Measurements from ENCODE around the gene FAM131C.
"Not testable (repeated sequence)": the region's sequence is repeated elsewhere in the genome, so short reads cannot be mapped to it uniquely, and the experiment has no call there.

Gene FAM131C

DNA sequence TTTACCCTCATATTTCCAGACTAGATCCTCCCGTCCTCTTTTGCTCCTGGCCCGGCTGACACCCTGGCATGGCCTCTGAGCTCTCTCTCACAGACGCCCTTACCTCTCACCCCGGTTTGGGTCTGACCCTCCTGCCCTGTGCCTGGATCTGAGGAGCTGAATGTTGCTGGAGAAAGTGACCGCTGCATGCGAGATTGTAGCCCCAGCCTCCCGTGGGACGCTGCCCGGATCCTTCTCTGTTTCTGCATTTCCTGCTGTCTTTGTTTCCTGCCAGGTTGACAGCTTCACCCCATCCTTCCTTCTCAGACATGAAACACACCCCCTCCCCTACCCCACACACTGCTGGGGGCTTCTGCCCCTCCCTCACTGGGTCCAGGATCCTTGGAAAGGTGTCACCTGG, 9.5 kb downstream of the FAM131C start:
- H3K9ac ChIP-seq (ENCODE audit: low read length): no peak overlapping the region
- H3K4me1 ChIP-seq (ENCODE audit: control insufficient read depth, low read depth, low read length): peaks cover 11% of the 10 kb centered on the region
- H3K27me3 ChIP-seq (ENCODE audit: control insufficient read depth, insufficient read depth, low read length): no peaks in the 10 kb centered on the region
- no peak overlapping the region for H3K4me3 ChIP-seq (ENCODE audit: low read length)
- no peaks in the 10 kb centered on the region for H3K36me3 ChIP-seq (ENCODE audit: control insufficient read depth, low read depth, low read length)
- no peaks in the 10 kb centered on the region for H3K9me3 ChIP-seq (ENCODE audit: control insufficient read depth, low read depth, low read length)
- no peak overlapping the region for H3K27ac ChIP-seq (ENCODE audit: low read length)

DNA sequence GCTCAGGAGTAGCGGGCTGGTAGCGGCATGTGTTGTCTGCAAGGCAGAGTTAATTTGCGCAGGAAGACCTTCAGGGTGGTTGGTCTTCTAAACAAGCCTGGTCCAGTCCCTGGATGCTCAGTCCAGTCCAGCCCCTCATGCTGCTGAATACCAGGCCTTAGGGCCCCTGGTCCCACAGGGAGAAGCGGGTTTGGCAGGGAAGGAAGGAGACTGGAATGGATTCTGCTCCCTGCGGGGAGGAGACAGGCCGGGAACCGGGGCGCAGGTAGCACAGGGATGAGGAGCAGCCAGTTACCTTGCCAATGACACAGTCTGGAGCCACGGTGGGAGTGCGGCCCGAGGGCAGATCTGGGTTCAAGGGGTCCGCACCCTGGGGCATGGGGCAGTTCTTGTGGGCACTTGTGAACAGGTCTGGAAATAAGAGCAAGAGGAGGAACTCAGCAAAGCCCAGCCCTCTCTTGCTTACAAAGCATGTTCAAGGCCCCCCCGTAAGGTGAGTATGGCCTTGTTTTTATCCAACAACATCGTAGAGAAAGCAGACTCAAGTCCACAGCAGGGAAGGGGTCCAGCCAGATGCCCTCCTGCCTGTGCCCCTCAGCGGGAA, 10.1 kb downstream of the FAM131C start:
- peaks cover 11% of the 10 kb centered on the region for H3K4me1 ChIP-seq (ENCODE audit: control insufficient read depth, low read depth, low read length)
- no peak overlapping the region for H3K9ac ChIP-seq (ENCODE audit: low read length)
- H3K9me3 ChIP-seq (ENCODE audit: control insufficient read depth, low read depth, low read length): no peaks in the 10 kb centered on the region
- H3K4me3 ChIP-seq (ENCODE audit: low read length): no peak overlapping the region
- no peak overlapping the region for H3K27ac ChIP-seq (ENCODE audit: low read length)
- H3K36me3 ChIP-seq (ENCODE audit: control insufficient read depth, low read depth, low read length): no peaks in the 10 kb centered on the region
- H3K27me3 ChIP-seq (ENCODE audit: control insufficient read depth, insufficient read depth, low read length): no peaks in the 10 kb centered on the region

DNA sequence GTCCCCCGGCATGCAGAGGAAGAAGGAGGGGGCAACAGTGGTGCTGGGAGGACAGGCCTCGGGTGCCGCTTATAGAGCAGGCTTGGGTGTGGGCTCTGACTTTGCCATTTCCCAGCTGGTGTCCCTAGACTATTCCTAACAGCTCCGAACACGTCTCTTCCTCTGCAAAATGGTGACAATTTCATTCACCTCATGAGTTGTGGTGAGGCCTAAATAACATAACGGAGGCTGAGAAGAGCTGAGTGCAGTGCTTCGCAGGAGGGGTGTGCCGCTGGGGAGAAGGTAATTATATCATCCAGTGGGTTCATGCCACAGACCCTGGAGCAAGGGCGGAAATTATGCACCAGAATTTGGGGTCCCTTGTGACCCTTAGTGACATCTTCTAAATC, 10.8 kb downstream of the FAM131C start:
- H3K9me3 ChIP-seq (ENCODE audit: control insufficient read depth, low read depth, low read length); H3K9ac ChIP-seq (ENCODE audit: low read length); H3K27ac ChIP-seq (ENCODE audit: low read length); H3K27me3 ChIP-seq (ENCODE audit: control insufficient read depth, insufficient read depth, low read length); H3K4me3 ChIP-seq (ENCODE audit: low read length); H3K36me3 ChIP-seq (ENCODE audit: control insufficient read depth, low read depth, low read length): not testable (repeated sequence)
- H3K4me1 ChIP-seq (ENCODE audit: control insufficient read depth, low read depth, low read length): peaks cover 11% of the 10 kb centered on the region

DNA sequence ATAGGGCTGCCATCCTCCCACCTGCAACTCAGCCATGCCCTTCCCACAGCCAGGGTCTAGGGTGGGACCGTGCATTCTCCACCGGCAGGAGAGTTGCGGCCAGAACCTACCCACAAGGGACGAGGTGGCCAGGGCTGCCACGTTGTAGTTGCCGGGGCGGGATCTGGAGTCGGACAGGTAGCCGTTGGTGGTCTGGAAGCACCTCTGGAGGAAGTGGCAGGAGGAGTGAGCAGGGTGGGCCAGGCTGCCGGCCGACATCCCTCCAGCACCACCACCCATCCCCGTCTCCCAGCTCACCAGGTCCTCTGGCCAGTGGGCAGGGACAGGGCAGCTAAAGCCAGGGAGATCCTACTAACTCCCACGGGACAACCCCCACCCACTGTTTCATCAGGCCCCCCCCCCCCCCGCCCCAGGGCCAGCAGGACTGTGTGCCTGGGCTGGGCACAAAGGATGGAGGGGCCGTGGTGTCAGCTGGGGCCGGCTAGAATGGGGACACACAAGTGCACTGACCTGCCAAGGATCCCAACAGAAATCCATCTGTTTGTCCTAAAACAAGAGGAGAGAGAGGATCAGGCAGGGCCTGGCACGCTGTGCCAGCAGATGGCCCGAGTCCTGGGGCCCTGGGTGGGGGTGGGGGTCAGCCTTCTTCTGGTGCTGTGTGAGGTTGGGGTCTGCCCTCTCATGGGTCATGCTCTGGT, 11.3 kb downstream of the FAM131C start:
- not testable (repeated sequence) for H3K36me3 ChIP-seq (ENCODE audit: control insufficient read depth, low read depth, low read length); H3K4me3 ChIP-seq (ENCODE audit: low read length); H3K9me3 ChIP-seq (ENCODE audit: control insufficient read depth, low read depth, low read length); H3K9ac ChIP-seq (ENCODE audit: low read length); H3K27ac ChIP-seq (ENCODE audit: low read length); H3K27me3 ChIP-seq (ENCODE audit: control insufficient read depth, insufficient read depth, low read length)
- H3K4me1 ChIP-seq (ENCODE audit: control insufficient read depth, low read depth, low read length): peaks cover 10% of the 10 kb centered on the region

DNA sequence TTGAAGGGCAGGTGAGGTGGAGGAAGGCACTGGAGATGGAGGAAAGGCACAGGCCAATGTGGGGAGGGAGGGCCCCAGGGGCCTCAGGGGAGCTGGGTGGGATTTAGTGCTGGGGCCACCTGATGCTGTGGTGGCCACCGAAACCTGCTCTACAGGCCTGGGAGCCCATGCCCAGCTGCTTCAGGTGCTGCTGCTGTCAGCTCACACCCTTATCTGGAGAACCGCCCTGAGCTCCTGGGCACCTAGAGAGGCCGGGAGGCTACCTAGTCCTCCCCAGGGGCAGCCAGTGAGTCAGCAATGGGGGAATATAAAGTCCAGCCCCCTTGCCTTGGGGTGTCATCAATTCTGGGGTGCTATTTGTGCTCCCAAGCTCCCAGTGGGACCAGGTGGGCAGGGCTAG, 12.2 kb downstream of the FAM131C start:
- Histone ChIP-seq H3K4me1 (ENCODE audit: control insufficient read depth, low read depth, low read length) (peaks cover 7% of the 10 kb centered on the region), H3K9me3 (ENCODE audit: control insufficient read depth, low read depth, low read length) (no peaks in the 10 kb centered on the region), H3K27ac (ENCODE audit: low read length) (no peak overlapping the region), H3K36me3 (ENCODE audit: control insufficient read depth, low read depth, low read length) (no peaks in the 10 kb centered on the region), H3K4me3 (ENCODE audit: low read length) (no peak overlapping the region), H3K9ac (ENCODE audit: low read length) (no peak overlapping the region), H3K27me3 (ENCODE audit: control insufficient read depth, insufficient read depth, low read length) (no peaks in the 10 kb centered on the region)

DNA sequence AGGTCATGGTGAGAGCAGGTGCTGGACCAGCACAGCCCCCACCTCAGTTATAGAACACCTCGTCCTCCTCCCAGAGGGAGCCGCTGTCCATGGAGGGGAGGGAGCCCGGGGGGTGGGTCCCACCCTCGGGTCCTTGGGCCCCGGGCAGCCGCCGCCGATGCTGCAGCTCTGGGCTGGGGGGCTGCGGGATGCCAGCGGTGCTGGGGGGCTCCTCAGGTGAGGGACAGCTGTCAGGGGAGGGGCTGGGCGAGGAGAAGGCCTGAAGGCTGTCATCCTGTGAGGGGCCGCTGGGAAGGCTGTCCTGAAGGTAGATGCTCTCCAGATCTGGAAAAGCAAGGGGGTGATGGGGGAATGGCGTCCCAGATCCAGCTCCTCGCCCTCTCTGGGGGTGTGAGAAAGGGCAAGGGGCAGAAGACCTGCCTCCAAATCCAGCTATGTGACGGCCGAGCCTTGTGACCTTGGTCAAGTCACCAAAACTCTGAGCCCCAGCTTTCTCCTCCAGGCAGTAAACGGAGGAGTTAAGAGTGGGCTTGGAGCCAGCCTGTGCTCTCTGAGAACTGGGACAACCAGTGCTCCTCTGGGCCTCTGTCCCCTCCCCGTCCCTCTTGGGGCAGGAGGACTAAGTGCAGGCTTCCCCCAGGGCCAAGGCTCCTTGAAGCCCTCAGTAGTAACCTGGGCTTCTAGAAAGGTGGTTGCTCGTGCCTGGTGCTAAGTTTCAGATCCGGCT, 14.9 kb downstream of the FAM131C start:
- H3K36me3 ChIP-seq (ENCODE audit: control insufficient read depth, low read depth, low read length); H3K9me3 ChIP-seq (ENCODE audit: control insufficient read depth, low read depth, low read length); H3K27me3 ChIP-seq (ENCODE audit: control insufficient read depth, insufficient read depth, low read length); H3K4me1 ChIP-seq (ENCODE audit: control insufficient read depth, low read depth, low read length); H3K27ac ChIP-seq (ENCODE audit: low read length); H3K9ac ChIP-seq (ENCODE audit: low read length); H3K4me3 ChIP-seq (ENCODE audit: low read length): not testable (repeated sequence)

DNA sequence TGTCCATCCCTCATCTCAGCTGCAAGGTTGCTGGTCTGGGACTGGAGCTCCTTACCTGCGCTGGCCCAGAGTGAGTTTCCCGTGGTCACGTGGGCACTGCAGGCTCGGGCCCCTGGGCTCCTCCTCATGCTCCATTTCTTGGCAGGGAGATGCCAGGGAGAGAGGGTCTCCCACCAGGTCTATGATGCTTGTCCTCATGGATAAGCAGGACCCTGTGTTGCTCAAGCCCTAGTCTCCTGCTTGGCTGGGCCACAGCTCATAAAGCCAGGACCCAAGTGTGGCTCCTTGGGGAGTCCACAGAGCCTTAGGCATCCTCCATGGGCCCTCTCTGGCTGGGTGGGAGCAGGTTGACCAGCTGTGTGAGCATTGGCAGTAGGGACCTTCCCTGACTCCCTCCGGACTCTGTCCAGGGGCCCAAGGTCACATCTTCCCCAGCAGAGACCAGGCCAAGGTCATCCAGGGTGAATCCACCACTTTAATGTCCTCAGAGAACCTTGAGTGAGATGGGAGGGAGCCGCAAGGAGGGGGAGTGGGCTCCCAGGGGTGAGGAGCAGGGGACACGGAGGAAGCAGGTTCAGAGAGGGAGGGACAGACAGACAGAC, 16.0 kb downstream of the FAM131C start:
- H3K4me1 ChIP-seq (ENCODE audit: control insufficient read depth, low read depth, low read length); H3K4me3 ChIP-seq (ENCODE audit: low read length); H3K27ac ChIP-seq (ENCODE audit: low read length); H3K36me3 ChIP-seq (ENCODE audit: control insufficient read depth, low read depth, low read length); H3K9me3 ChIP-seq (ENCODE audit: control insufficient read depth, low read depth, low read length); H3K27me3 ChIP-seq (ENCODE audit: control insufficient read depth, insufficient read depth, low read length); H3K9ac ChIP-seq (ENCODE audit: low read length): not testable (repeated sequence)

DNA sequence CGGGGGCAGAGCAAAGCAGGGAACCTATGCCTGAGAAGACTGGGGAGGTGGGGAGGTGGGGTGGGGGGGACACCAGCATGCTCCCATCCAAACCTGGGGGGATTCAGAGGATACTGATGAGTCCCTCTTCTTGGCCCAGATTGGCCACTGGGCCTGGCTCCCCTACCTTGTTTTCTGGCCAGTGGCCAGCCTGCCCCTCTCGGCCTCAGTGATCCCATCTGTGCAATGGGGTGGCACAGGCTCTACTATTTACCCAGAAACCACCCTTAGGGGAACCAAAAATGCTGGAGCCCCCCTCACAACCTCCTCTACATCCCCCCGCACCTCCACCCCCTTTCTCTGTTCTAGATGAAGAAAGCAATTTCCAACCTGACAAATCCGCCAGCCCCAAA, 16.9 kb downstream of the FAM131C start:
- H3K9ac ChIP-seq (ENCODE audit: low read length); H3K4me3 ChIP-seq (ENCODE audit: low read length); H3K36me3 ChIP-seq (ENCODE audit: control insufficient read depth, low read depth, low read length); H3K4me1 ChIP-seq (ENCODE audit: control insufficient read depth, low read depth, low read length); H3K9me3 ChIP-seq (ENCODE audit: control insufficient read depth, low read depth, low read length); H3K27me3 ChIP-seq (ENCODE audit: control insufficient read depth, insufficient read depth, low read length); H3K27ac ChIP-seq (ENCODE audit: low read length): not testable (repeated sequence)

DNA sequence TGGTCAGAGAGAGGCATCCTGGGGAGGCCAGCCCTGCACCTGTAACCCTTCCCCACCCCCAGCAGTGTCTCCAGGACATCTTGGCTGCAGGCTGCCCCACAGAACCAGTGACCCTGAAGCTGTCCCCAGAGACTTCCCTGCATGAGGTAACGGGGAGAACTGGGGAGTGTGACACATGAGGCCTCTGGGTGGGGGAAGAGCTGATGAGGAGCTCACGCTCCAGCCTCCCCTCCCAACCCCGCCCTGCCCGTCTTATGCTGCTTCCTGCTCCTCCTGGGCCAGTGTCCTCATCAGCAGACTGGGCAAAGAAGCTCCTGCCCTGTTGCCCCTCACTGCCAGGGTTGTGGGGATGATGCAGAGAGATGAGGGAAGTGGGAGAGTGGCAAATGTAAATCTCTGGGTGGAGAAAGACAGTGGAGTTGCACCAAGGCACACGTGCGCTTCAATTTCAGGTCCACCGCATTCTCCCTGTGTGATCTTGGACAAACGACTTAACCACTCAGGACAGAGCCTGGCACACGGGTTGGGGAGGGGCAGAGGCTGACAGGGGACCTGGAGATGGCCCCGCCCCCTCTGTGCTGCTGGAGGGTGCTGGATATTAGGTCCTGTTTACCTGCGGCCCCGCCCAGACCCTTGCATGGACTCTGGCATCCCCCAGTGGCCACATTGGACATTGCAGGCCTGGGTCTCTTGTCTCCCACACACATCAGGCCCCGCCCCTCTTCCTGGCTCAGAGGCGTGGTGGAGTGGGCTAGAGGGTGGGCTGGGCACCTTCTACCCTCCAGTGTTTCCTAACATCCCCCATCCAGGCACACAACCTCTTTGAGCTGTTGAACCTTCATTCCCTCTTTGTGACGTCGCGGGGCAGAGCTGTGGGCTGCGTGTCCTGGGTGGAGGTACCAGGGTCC, 17.6 kb downstream of the FAM131C start:
- Histone ChIP-seq H3K4me1 (ENCODE audit: control insufficient read depth, low read depth, low read length) (no peaks in the 10 kb centered on the region), H3K9me3 (ENCODE audit: control insufficient read depth, low read depth, low read length) (no peaks in the 10 kb centered on the region), H3K27ac (ENCODE audit: low read length) (no peak overlapping the region), H3K27me3 (ENCODE audit: control insufficient read depth, insufficient read depth, low read length) (no peaks in the 10 kb centered on the region), H3K9ac (ENCODE audit: low read length) (no peak overlapping the region), H3K4me3 (ENCODE audit: low read length) (no peak overlapping the region), H3K36me3 (ENCODE audit: control insufficient read depth, low read depth, low read length) (no peaks in the 10 kb centered on the region)

DNA sequence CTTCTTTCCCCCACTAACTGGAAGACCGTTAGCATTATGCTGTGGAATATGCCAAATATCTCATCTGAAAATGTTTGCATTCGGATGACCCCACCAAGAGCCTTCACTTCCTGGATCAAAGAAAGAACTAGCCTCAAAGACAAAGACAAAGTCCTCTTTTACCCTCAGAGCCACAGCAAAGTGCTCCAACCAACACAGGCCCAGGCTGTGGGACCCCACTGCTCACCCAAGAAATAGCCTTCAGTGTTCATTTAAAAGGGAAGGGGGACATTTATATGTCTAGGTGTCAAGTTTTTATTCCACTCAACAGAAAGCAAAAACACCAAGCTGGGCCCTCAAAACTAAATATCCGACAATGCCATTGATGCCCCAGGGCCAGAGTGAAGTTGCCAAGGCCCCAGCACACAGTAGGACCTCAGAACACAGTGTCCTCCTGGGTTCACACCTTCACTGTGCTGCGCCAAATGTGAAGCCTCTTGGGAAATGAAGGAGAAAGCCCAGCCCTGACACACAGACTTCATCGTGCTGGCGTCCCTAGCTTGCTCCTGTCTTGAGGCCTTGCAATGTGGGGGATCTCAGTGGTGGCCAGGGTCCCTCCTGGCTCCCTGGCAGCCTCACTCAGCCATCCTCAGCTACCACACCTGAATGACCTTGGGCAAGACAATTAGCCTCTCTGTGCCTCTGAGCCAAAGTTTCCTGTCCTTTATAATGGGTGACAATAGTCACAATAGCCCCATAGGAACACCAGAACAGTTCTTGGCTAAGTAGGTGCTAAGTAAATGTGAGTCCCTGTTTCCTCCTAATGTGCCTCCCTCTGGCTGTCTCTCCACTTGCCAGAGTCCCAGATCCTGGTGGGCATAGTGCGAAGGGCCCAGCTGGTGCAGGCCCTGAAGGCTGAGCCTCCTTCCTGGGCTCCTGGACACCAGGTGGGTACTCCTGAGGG, 18.6 kb downstream of the FAM131C start:
- no peak overlapping the region for H3K27ac ChIP-seq (ENCODE audit: low read length)
- H3K9me3 ChIP-seq (ENCODE audit: control insufficient read depth, low read depth, low read length): no peaks in the 10 kb centered on the region
- H3K36me3 ChIP-seq (ENCODE audit: control insufficient read depth, low read depth, low read length): no peaks in the 10 kb centered on the region
- no peaks in the 10 kb centered on the region for H3K27me3 ChIP-seq (ENCODE audit: control insufficient read depth, insufficient read depth, low read length)
- no peak overlapping the region for H3K9ac ChIP-seq (ENCODE audit: low read length)
- no peak overlapping the region for H3K4me3 ChIP-seq (ENCODE audit: low read length)
- H3K4me1 ChIP-seq (ENCODE audit: control insufficient read depth, low read depth, low read length): peaks cover 5% of the 10 kb centered on the region
